ENCODE results near the gene RAD9A. TPM values are rescaled to one million over a fixed set of nuclear protein-coding genes. Genes with fewer than 3 reads are reported as not detected.

Gene RAD9A
- total RNA-seq, 2 experiments from 2014 or later, result 28.8 to 30.0 TPM

DNA sequence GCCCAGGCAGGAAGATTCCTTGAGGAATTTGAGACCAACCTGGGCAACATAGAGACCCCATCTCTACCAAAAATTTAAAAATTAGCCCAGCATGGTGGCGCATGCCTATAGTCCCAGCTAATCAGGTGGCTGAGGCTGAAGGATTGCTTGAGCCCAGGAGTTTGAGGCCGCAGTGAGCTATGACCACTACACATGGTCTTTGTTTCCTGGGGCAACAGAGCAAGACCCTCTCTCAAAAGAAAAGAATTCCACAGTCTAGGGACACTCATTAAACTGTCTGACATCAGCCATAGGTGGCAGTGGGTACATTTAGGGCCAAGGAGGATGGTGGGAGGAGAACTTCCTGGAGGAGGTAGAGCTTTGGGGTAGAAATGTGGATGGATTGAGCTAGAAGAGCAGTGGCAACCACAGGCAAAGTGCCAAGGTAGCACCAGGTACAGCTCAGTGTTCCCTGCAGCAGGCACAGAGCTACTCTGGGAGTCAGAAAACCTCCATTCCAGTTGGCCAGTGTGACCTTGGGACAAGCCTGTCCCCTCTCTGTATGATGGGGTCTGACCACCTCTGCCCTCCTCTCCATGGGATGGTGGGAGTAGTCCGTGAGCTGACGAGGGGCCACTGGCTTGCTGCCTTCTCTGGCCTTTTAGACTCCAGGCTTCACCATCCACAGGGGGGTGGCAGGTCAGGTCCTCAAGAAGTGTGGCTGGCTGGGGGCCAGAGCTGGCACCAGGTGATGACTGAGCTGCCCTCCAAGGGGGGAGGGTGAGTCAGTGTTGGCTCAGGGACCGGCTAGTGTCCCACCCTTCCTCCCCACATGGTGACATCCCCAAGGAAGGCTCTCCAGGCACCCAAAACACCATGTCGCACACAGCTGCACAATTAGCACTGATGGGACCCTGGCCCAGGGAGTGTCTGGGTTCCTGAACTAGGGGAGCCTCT is 14.6 kb upstream of the RAD9A start:
- no peak for ATAC-seq
- CTCF ChIA-PET, result interaction anchor here (0.5 to 20.0 kb wide), 8 partner anchors 10 to 295 kb away, joined by 3 to 445 read pairs (median 4); partner anchors contain the start of gene POLD4

GRCh38 chr11:67378544-67378943 is 13.2 kb upstream of the RAD9A start:
- H3K27ac Mint-ChIP-seq, result no peak overlapping the region
- peaks cover 15% of the 10 kb centered on the region for H3K27me3 Mint-ChIP-seq
- ATAC-seq (no peak), DNase-seq (no peak)
- POLR2A ChIA-PET, result interaction anchor here (0.6 kb wide), 1 partner anchor 652 kb away, joined by 3 read pairs; the partner anchor contains the start of gene NDUFS8
- no peaks in the 10 kb centered on the region for H3K36me3 Mint-ChIP-seq (ENCODE audit: low read depth)
- no peaks in the 10 kb centered on the region for H3K9me3 Mint-ChIP-seq (ENCODE audit: low read depth)
- CTCF ChIA-PET, result interaction anchor here (0.9 to 20.0 kb wide), 2 partner anchors 8 to 24 kb away, joined by 4 to 445 read pairs; partner anchors contain the start of gene POLD4
- no peak overlapping the region for H3K4me3 Mint-ChIP-seq
- intact Hi-C loops (cut with DNase I, micrococcal nuclease), result no loop called here
- peaks cover 13% of the 10 kb centered on the region for H3K4me1 Mint-ChIP-seq

More for the DNA sequence above, 14.6 kb upstream of the RAD9A start:
- H3K4me1 Mint-ChIP-seq, result peaks cover 13% of the 10 kb centered on the region
- no peaks in the 10 kb centered on the region for H3K9me3 Mint-ChIP-seq (ENCODE audit: low read depth)
- H3K4me3 Mint-ChIP-seq, result no peak overlapping the region
- H3K27me3 Mint-ChIP-seq, result peaks cover 16% of the 10 kb centered on the region
- no peaks in the 10 kb centered on the region for H3K36me3 Mint-ChIP-seq (ENCODE audit: low read depth)
- POLR2A ChIA-PET, result interaction anchor here (0.6 kb wide), 1 partner anchor 100 kb away, joined by 5 read pairs; no protein-coding TSS in a partner anchor
- intact Hi-C loops (cut with DNase I, micrococcal nuclease), result no loop called here
- no peak overlapping the region for H3K27ac Mint-ChIP-seq
- no peak for DNase-seq

DNA sequence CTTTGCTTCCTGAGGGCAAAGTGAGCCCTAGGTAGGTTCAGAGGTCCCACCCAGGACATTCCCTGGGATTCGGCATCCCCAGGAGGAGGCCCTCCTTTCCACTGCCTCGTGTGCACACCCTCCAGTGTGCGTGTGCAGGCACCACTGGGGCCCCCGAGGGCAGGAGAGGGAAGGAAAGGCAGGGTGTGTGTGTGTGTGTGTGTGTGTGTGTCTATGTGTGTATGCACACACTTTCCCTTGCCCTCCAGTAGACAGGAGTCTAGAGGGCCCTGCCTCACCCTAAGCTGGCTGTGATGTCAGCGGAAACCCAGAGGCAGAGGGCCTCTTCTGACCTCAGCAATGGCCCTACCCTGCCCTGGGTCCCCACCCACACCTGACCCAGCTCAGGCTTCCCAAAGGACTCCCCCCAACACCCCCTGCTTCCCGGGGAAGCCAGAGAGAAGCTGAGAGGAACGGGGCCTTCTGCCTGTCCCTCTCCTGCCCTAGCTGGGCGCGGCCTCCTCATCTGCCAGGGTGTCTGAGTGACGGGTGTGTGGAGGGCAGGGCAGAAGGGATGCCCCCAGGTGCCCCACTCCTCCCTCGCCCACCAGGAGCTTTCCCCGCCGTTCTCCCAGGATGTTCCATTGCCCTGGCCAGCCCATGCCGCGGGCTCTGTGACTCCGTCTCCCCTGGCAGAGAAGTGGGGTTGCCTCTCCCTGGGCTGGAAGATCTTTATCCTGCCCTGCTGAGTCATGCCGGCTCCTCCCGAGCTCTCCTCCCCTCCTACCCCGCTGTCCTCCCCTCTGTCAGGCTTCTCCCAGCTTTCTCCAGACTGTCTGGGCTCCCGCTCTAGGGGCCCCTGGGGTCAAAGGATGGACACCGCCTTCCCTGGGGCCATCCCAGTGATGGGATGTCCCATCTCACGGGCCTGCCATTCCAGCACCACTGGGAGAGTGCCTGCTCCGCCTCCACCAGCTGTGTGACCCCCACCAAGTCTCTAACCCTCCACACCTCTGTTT is 12.4 kb upstream of the RAD9A start:
- H3K27me3 Mint-ChIP-seq, result peaks cover 9% of the 10 kb centered on the region
- ChIA-PET POLR2A (no interaction called here), CTCF (interaction anchor here (0.9 to 20.0 kb wide), 4 partner anchors 8 to 34 kb away, joined by 3 to 445 read pairs (median 53); partner anchors contain the start of gene POLD4)
- ATAC-seq (no peak), DNase-seq (no peak)
- H3K4me1 Mint-ChIP-seq, result peaks cover 7% of the 10 kb centered on the region
- no peak overlapping the region for H3K4me3 Mint-ChIP-seq
- H3K9me3 Mint-ChIP-seq (ENCODE audit: low read depth), result no peaks in the 10 kb centered on the region
- no peak overlapping the region for H3K27ac Mint-ChIP-seq
- intact Hi-C loops (cut with DNase I, micrococcal nuclease), result loop anchor here in 1 of 2 experiments (5.0 kb wide), 1 partner anchor 112 kb away; the partner anchor contains the start of gene GRK2
- no peaks in the 10 kb centered on the region for H3K36me3 Mint-ChIP-seq (ENCODE audit: low read depth)

DNA sequence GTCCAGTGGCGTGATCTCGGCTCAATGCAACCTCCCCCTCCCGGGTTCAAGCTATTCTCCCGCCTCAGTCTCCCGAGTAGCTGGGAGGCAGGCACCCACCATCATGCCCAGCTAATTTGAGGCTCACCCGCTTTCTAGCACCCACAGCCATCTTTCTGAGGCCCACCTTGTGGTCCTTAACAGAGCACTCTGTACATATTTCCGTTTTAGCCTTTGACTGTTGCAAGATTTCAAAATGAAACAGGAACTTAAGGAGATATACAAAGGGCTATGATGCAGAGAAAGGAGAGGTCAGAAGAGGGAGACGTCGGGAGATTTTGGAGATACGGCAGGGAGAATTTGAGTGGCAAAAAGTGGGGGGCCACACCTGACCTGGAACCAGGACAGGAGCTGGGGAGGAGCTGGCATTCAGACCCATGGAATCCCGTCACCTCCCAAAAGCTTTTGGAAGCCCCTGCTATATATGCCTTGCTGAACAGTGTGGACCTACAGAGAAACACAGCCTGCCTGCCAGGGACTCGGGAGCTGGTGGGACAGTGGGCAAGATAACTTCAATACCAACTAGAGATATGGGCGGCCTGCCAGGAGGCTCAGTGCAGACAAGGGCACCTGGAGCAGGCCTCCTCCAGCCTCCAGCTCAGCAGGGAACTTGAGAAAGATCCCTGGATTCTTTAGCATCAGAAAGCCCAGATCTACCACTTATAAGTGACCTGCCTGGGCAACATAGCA is 10.4 kb upstream of the RAD9A start:
- ChIA-PET POLR2A (no interaction called here), CTCF (interaction anchor here (0.6 to 20.0 kb wide), 24 partner anchors 8 to 194 kb away, joined by 3 to 445 read pairs (median 5); partner anchors contain the start of genes POLD4 and RAD9A)
- no peak overlapping the region for H3K4me3 Mint-ChIP-seq
- peaks cover 2% of the 10 kb centered on the region for H3K27me3 Mint-ChIP-seq
- intact Hi-C loops (cut with DNase I, micrococcal nuclease), result loop anchor here in 1 of 2 experiments (5.0 kb wide), 1 partner anchor 114 kb away; the partner anchor contains the start of gene GRK2
- ATAC-seq (no peak), DNase-seq (no peak)
- no peaks in the 10 kb centered on the region for H3K36me3 Mint-ChIP-seq (ENCODE audit: low read depth)
- H3K9me3 Mint-ChIP-seq (ENCODE audit: low read depth), result no peaks in the 10 kb centered on the region
- H3K4me1 Mint-ChIP-seq, result peaks cover 2% of the 10 kb centered on the region
- H3K27ac Mint-ChIP-seq, result no peak overlapping the region

DNA sequence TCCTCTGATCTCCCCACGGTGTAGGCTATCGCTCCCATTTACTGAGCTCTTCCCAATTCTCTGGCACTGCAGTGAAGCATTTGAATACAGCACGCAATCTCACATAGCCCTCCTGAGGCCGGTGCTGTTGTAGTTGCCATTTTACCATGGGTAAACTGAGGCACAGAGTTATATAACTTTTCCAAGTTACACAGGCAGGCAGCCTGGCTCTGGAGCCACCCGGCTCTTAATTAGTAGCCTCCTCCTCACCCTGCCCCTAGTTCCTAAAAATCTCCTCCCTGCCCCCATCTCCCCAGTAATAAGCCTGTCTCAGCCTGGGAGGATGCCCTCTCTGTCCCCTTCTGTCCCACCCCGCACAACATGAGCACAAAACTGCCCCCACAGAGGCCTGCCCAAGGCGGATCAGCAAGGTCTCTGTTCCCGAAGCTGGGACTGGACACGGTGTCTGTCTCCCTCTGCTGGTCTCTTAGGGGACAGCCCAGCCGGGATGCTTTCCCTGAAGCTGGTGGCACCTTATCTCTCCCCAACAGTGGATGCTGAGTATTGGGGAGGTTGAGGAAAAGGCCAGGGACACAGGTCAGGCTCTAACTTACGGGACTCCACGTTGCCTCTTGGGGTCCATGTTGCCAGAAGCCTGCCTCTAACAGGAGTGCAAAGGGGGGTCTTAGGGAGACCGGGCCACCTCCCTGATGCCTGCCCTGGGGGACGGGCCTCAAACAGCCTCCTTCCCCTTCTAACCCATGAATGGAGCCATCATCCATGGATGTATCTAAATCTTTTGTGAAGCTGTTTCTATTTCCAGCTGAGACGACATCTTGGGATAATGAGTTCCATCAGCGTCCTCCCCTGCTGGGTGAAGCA is 9.3 kb upstream of the RAD9A start:
- H3K4me1 Mint-ChIP-seq, result peaks cover 2% of the 10 kb centered on the region
- POLR2A ChIA-PET, result interaction anchor here (0.5 to 1.0 kb wide), 4 partner anchors 31 to 328 kb away, joined by 3 to 5 read pairs (median 4); no protein-coding TSS in a partner anchor
- CTCF ChIA-PET, result interaction anchor here (0.5 to 20.0 kb wide), 41 partner anchors 8 to 1026 kb away, joined by 3 to 445 read pairs (median 3); partner anchors contain the start of genes POLD4, PPP1CA and RAD9A
- no peaks in the 10 kb centered on the region for H3K9me3 Mint-ChIP-seq (ENCODE audit: low read depth)
- H3K4me3 Mint-ChIP-seq, result no peak overlapping the region
- intact Hi-C loops (cut with DNase I, micrococcal nuclease), result loop anchor here (1.0 to 5.0 kb wide), 7 partner anchors 25 to 301 kb away; partner anchors contain the start of gene GRK2 (in 2 of the 2)
- no peak overlapping the region for H3K27ac Mint-ChIP-seq
- no peaks in the 10 kb centered on the region for H3K36me3 Mint-ChIP-seq (ENCODE audit: low read depth)
- peak; percentile 97 for ATAC-seq
- H3K27me3 Mint-ChIP-seq, result no peaks in the 10 kb centered on the region
- peak; percentile 90 for DNase-seq

- Mint-ChIP-seq H3K36me3 (ENCODE audit: low read depth) (no peaks in the 10 kb centered on the region), H3K4me1 (peaks cover 11% of the 10 kb centered on the region), H3K27ac (no peak overlapping the region), H3K4me3 (no peak overlapping the region), H3K27me3 (no peaks in the 10 kb centered on the region), H3K9me3 (ENCODE audit: low read depth) (no peaks in the 10 kb centered on the region)
- ChIA-PET POLR2A (interaction anchor here (0.6 kb wide), 1 partner anchor 74 kb away, joined by 3 read pairs; no protein-coding TSS in a partner anchor), CTCF (interaction anchor here (1.0 to 20.0 kb wide), 5 partner anchors 15 to 268 kb away, joined by 3 to 445 read pairs (median 13); partner anchors contain the start of gene POLD4)
- intact Hi-C loops (cut with DNase I, micrococcal nuclease), result loop anchor here in 1 of 2 experiments (5.0 kb wide), 1 partner anchor 118 kb away; the partner anchor contains the start of gene GRK2
- ATAC-seq (no peak), DNase-seq (no peak)
These were observed 6.9 kb upstream of the RAD9A start for GRCh38 chr11:67384851-67385366.

DNA sequence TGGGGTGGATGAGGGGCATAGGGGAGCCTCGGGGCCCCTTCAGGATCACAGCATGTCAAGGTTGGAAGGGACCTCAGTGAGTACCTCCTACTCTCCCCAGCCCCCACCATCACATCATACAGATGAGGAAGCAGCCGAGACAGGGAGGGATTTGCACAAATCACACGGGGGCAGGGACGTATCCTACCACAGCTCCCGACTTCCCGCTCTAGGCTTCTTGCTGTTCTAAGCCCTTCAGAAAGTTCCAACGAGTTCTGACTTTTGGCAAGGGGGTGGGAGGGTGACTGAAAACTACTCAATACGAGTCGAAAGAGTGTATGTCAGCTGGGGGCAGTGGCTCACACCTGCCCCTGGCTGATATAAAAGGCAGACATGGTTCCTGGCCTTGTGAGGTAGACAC is 4.7 kb upstream of the RAD9A start:
- Mint-ChIP-seq H3K27ac (no peak overlapping the region), H3K27me3 (no peaks in the 10 kb centered on the region), H3K36me3 (ENCODE audit: low read depth) (no peaks in the 10 kb centered on the region), H3K9me3 (ENCODE audit: low read depth) (no peaks in the 10 kb centered on the region), H3K4me1 (peaks cover 19% of the 10 kb centered on the region), H3K4me3 (no peak overlapping the region)
- DNase-seq, result no peak
- intact Hi-C loops (cut with DNase I, micrococcal nuclease), result no loop called here
- no peak for ATAC-seq
- POLR2A ChIA-PET, result no interaction called here
- CTCF ChIA-PET, result interaction anchor here (0.6 to 20.0 kb wide), 10 partner anchors 9 to 264 kb away, joined by 3 to 445 read pairs (median 4); partner anchors contain the start of genes ACY3 and POLD4

DNA sequence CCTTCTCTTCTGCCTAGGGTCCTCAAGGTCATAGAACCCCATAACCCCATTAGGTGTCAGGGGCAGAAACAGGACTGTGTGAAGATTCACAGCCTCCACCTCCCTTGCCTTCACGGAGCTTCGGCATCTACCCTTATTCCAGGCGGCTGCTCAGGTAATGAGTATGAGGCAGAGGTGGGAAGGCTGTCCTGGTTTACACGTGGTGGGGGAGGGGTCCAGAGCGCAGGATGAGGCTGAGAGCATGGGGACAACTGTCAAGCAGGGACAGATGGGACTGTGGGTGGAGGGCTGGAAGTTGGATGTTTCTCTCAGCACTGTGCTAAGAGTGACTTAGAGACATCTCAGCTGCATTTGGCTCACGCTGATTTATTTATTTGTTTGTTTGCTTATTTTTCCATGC is 4.3 kb upstream of the RAD9A start:
- no peak for DNase-seq
- H3K4me3 Mint-ChIP-seq, result no peak overlapping the region
- H3K36me3 Mint-ChIP-seq (ENCODE audit: low read depth), result no peaks in the 10 kb centered on the region
- ChIA-PET CTCF (interaction anchor here (0.5 to 20.0 kb wide), 8 partner anchors 9 to 71 kb away, joined by 3 to 445 read pairs (median 5); partner anchors contain the start of gene POLD4), POLR2A (no interaction called here)
- no peak overlapping the region for H3K27ac Mint-ChIP-seq
- no peaks in the 10 kb centered on the region for H3K27me3 Mint-ChIP-seq
- no peaks in the 10 kb centered on the region for H3K9me3 Mint-ChIP-seq (ENCODE audit: low read depth)
- no peak for ATAC-seq
- intact Hi-C loops (cut with DNase I, micrococcal nuclease), result no loop called here
- peaks cover 21% of the 10 kb centered on the region for H3K4me1 Mint-ChIP-seq

- ATAC-seq, result peak; percentile 67
- intact Hi-C loops (cut with DNase I, micrococcal nuclease), result no loop called here
- peak; percentile 74 for DNase-seq
- Mint-ChIP-seq H3K4me3 (peak overlapping the region; percentile 50), H3K27me3 (no peaks in the 10 kb centered on the region), H3K27ac (no peak overlapping the region), H3K4me1 (peaks cover 31% of the 10 kb centered on the region), H3K36me3 (ENCODE audit: low read depth) (peaks cover 6% of the 10 kb centered on the region), H3K9me3 (ENCODE audit: low read depth) (no peaks in the 10 kb centered on the region)
- ChIA-PET CTCF (interaction anchor here (0.6 to 20.0 kb wide), 6 partner anchors 9 to 177 kb away, joined by 3 to 445 read pairs (median 4); partner anchors contain the start of gene POLD4), POLR2A (no interaction called here)
These were observed 2.3 kb upstream of the RAD9A start for GRCh38 chr11:67389477-67389876.
